CD4-positive, alpha-beta T cell treated with Interleukin-6 for 4 hours (primary cell): ENCODE measurements around the gene RPL3.

Experiments
- DNase-seq: peaks from one replicate; pipeline ENCODE4 v3.0.0-alpha.2; 2020; ENCODE audit warnings: mixed read lengths

The RPL3 gene

DNA sequence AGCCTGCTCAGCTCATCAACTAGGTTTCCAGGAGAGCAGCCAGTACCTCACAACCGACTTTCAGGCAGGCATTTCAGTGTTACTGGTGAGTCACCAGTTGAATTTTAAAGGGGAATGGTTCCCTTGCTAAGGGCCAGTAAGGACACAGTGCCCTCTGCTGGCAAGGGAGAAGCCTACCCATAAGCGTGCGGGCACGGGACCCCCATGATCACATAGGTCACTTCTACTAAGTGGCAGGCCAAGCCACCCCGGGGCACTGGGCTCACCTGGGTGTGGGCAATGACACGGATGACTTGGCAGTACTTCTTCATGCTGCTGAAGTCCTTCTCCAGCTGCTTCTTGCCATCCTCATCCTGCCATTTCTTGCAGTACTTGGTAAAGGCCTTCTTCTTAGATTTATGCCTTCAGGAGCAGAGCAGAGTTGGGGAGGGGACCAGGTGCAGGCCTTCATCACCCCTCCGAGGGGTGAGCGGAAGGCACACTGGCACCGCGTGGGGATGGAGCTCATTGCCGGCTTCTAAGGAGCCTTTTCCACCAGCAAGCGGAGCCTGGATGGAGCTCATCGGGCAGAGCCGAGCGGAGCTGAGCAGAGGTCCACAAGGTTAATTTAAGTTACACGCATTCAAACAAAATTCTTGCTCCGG is 2.9 kb downstream of the RPL3 start:
- DNase-seq = peak; percentile 82

DNA sequence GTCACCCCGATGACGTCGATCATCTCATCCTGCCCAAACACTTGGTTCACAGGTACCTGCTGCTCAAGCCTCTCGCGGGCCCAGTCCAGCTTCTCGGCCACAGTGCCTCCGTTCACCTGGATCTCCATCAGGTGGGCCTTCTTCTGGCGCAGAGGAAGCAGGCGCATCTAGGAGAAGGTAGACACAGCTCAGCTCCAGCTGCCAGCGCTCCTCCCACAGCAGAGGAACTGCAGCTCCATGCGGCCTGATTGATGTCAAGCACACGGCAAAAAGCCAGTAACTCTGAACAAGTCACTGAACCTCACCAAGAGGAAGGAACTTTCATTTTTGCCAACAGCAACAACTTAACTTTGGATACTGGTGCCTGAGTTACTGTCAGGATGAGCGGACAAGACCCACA is 4.0 kb downstream of the RPL3 start:
- DNase-seq = no peak

DNA sequence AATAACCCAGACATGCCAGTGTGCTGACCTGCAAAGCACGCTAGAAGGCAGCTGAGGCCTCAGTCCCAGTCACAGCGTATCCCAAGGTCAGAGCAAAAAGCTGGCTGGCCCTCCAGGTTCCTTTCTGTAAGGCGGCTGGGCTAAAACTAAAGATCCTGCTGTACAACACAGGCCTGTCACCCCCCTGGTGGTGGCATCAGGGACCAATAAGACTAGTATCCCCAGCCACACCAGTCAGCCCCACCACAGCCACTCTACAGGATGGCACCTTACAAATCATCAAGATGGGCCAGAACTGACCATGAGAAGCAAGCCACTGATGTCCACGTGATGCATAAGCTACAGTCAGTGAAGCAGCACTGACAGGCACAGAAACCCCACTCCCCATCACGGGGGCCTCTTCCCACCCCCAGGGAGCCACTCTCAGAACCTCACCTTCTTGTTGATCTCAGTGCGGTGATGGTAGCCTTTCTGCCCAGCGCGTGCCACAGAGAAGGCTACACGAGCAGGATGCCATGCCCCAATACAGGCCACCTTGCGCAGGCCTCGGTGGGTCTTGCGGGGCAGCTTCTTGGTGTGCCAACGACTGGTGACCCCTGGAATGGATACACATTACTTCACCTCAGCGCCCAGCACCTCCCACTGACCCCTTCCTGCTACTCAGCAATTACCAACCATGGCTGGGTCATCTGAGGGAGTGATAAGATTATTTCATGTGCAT is 5.0 kb downstream of the RPL3 start:
- no peak for DNase-seq

DNA sequence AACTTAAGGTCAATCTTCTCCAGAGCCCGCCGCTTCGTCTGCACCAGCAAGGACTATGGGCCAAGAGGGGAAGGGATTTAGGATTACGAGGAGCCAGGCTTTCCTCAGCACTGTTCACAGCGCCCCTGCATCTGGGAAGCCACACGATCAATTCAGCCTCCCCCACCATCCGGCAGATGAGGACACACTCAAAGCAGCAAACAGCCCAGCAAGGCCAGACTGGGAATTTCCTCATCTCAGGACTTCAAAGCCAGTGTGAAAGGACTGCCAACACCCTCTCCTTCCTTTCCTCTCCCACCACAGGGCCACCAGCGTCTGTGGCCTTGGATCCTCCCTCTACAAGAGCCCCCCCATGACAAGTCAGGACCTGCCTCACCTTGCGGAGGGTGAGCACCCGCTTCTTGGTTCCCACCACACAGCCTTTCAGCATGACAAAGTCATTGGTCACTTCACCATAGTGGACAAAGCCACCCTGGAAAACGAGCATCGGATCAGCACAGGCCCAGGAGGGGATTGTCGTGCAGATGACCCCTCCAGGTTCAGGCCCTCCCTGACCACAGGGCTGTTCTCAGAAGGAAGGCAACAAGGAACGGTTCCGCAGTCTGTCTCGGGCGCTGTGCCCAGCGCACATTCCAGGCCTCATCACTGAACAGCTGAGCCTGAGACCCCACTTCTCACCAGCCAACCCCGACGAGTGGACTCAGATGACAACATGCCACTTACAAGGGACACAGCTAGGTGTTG is 6.0 kb downstream of the RPL3 start:
- DNase-seq = no peak

DNA sequence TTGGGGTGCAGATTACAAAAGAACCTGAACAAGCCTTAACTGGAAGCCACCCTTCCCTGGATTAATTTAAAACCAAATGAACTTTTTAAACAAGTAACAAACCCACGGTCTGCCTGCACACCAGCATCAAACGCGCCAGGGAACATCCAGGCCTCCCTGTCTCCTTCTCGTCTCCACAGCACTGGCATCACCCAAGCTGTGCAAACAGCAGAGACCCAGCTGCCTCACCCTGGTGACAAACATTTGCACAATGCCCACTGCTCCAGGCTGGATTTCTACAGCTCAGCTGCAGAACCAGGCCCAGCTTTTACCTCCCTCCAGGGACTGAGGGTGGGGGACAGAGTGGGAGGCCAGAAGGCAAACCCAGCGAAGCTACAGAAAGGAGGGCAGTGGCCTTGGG is 7.0 kb downstream of the RPL3 start:
- no peak for DNase-seq

DNA sequence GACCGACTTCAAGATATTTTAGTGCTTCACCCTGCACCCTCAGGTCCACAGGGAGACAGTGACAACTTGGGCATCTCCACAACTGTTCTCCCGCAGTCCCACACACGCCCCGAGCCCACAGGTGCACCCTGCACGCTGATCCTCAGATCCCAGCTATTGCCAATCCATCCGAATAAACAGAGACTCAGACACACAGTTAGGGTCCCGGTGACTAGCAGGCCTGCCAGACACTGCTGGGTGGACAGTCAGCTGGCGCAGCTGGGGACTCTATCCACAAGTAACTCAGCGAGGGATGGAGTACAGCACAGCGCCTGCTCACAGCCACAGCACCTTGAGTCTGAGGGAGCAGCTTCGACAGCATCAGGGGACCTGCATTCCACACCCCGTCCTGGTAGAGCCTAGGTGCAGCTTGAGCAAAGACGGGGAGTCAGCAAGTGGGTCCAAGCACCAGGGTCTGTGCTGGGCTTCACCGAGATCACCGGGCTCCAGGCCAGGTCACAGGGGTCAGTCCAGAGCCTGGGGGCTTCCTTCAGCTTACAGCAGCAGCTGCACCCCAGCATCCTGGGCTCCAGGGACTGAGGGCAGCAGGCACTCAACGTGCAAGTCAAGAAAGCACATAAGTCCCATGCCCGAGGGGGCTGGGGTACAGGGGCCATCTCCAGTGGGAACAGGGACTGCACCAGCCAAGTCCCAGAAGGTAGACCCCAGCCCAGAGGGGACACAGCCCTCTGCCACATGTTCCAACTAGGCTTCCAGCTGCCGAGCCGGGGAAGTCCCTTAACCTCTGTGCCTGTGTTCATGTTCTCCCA is 7.6 kb downstream of the RPL3 start:
- DNase-seq = no peak

DNA sequence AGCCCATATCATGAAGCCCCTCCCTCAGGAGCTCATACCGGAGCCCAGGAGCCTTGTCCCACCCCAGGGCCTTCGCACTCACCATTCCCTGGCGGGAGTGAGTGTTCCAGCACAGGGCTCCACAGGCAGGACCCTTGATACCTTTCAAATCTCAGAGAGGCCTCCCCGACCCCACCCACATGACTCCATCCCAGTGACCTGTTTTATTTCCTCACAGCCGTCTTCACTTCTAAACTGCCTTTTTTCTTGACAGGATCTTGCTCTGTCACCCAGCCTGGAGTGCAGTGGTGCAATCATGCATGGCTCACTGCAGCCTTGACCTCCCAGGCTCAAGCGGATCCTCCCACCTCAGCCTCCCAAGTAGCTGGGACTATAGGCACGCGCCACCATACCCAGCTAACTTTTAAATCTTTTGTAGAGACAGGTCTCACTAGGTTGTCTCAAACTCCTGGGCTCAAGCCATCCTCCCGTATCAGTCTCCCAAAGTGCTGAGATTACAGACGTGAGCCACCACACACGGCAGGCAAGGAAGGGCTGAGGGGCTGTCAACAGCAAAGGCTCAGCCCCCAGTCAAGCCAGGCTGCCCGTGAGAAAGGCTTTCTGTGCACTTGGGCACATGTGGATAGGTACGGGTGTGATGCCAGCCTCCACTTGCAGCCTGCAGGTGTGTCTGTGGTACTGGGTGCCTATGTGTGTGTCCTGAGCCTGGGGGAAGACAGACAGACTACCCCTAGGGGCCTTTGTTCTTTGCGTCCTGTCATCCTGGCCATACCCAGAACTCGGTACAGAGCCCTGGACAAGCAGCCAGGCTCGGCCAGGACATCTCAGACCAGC is 9.3 kb downstream of the RPL3 start:
- no peak for DNase-seq

DNA sequence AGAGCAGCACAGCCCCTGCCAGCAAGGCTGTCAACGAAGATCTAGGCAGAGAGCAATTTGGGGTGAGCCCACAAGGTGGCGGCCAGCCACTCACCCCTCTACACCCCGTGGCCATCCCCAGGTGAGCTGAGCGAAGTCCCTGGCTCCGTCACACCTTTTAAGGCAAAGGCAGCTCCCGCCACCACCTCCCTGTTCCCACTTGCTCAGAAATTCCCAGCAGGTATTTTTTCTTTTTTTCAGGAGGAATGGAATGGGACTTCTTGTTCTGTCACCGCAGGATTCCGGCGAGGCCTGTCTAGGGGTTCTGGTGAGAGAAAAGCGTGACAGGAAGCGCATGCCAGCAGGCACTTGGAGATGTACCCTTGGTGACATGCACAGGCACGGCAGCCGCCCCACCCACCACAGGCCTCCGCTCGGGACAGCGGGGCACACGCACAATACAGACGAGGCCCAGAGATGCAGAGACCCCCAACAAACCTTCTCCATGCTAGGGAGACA is 10.0 kb downstream of the RPL3 start:
- DNase-seq = no peak

DNA sequence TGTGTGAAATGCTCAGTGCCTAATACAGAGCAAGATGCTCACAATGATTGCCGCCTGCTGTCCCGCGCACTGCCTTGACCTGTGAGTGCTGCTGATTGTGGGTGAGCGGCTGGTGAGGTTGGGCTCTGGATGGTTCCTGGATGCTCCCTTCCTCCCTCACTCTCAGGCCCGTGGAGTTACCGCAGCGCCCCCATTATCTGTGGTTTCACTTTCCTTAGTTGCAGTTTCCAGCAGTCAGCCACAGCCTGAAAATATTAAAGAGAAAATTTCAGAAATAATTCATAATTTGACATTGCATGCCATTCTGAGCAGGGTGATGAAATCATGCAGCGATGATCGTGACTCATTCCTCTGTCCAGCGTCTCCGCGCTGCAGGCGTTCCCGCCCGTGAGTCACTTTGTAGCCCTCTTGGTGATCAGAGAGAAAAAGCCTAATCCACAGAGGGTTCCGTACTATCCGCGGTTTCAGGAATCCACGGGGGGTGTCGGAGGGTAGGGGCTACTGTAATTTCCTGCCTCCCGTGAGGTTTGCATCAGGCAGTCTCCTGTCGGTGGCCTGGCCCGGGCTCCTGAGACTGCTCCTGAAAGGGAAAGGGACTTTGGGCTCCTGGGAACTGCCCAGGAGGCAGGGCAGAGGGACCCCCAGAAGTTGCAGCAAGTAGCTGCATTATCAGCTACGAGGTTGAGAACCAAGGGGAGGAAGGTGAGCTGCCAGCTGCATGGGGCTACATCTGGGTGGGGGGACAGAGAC is 10.6 kb downstream of the RPL3 start:
- DNase-seq = no peak

DNA sequence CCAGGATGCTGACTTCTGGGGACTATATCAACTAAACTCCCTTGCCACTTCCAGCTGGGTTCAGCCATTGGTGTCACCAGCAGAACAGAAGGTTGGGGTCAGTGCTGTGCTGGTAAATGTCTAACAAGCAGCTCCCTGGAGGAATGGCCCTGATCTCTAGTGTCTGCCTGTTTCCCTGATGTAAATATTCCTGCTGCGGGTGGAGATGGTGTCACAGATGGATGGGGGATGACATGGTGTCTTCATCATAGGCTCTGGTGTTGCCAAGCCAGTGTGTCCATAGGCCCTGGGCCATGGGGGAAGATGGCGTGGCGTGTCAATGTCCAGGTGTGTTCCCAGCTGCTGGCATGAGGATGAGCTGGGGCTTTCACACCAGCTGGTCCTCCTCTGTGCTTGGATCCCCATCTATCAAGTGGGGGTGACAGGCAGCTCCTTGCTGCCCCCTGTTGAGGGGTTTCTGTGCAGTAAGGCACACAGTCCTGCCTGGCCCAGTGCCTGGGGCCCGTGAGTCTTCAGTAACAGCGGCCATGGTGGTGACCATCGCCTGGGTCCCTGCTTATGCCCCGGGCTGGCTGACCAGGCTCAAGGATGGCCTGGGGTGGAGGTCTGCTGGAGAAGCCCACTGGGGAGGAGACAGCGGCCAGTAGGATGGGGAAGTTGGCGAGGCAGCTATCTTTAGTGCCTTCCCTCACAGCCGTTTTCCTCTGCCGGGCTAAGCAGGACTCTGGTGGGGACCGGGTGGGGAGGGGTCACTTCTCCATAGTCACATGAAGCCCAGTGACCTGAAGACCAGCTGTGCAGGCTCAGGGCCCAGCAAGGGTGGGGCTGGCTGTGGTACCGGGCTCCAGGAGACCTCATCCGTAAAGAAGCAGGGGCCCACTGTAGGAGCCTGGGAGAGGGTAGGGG is 12.7 kb downstream of the RPL3 start:
- peak; percentile 74 for DNase-seq

DNA sequence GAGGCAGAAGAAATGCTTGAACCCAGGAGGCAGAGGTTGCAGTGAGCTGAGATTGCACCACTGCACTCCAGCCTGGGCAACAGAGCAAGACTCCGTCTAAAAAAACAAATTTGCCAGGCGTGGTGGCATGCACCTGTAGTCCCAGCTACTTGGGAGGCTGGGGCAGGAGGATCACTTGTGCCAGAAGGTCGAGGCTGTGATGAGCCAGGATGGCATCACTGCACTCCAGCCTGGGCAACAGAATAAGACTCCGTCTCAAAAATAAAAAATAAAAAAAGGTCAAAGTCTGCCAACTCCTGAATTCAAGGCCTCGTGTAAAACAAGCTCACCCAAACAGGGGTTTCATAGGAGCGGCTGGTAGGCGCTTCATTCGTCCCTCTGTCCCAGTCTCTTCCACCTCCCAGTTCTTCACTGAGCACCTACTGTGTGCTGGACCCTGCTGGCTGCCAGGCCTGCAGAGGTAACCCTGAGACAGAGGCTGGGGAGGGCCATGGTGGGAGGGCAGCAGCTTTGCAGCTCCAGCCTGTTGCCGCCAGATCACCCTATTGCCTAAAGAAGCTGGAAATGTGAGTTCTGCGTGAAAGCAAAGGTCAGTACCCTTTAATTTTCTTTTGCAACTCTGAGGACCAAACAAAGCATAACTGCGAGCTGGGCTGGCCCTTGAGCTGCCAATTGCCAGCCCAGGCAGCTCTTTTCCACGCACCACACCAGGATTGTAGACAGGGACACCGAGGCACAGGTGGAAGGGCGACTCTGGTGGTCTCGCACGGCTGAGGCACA is 15.3 kb downstream of the RPL3 start:
- no peak for DNase-seq

DNA sequence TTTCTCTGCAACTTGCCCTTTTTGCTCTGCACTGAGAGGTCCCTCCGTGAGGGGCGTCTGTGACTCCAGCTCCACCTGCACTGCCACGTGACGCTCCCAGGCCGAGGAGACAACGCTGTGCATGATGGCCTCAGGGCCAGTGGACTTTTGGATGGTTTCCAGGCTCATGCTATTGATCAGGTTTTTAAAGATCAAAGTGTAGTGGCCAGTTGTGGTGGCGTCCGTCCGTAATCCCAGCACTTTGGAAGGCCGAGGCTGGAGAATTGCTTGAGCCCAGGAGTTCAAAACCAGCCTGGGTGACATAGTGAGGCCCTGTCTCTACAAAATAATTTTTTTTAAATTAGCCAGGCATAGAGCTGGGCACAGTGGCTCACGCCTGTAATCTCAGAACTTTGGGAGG is 16.1 kb downstream of the RPL3 start:
- no peak for DNase-seq

DNA sequence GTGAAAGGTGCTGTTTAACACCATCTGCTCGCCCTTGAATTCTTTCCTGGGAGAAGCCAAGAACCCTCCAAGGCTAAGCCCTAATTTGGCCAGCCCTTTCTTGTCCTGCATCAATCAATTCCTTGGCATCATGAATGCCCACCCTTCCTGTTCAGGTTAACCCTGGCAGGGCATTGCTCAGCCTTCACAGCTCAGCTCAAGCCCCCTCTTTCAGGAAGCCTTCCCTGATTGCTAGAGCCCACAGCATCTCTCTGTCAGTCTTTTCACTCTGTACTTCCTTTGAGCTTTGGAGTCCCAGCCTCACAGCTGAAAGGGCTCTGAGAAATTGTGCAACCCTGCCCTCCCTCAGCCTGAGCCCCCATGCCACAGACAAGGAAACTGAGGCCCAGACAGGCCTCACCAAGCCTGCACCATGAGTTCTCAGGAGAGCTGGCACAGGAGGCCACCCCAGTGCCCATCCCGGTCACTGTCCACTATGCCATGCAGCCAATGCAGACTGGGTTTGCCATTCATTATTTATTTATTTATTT is 16.9 kb downstream of the RPL3 start:
- no peak for DNase-seq

DNA sequence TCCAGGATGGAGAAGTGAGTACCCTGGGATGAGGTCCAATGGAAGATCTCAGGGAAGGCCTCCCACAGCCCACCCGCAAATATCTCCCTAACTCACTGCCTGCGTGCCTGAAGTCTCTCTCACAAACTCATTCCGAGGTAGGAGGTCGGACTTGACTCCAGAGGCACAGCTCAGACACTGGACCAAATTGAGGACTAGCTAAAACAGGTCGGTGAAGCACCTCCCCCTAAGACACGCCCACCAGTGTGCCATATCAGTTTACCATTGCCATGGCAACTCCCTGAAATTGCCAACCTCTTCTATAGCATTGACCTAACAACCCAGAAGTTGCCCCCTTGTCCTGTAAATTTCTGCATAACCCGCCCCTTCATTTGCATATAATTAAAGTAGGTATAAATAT is 17.5 kb downstream of the RPL3 start:
- no peak for DNase-seq

DNA sequence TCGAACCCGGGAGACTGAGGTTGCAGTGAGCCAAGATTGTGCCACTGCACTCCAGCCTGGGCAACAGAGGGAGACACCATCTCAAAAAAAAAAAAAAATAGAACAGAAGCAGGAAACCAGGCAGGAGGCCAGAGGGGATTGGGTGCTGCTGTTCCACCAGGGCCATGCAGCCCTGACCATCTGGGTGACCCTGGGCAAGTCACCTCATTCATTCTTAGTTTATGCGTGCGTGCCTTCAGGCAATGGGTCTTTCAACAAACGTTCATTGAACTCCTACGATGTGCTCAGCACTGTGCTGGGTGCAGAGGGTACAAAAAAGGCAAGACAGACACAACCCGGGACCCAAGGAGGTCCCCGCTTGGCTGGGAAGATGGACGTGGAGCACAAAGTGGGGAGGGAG is 18.3 kb downstream of the RPL3 start:
- no peak for DNase-seq

DNA sequence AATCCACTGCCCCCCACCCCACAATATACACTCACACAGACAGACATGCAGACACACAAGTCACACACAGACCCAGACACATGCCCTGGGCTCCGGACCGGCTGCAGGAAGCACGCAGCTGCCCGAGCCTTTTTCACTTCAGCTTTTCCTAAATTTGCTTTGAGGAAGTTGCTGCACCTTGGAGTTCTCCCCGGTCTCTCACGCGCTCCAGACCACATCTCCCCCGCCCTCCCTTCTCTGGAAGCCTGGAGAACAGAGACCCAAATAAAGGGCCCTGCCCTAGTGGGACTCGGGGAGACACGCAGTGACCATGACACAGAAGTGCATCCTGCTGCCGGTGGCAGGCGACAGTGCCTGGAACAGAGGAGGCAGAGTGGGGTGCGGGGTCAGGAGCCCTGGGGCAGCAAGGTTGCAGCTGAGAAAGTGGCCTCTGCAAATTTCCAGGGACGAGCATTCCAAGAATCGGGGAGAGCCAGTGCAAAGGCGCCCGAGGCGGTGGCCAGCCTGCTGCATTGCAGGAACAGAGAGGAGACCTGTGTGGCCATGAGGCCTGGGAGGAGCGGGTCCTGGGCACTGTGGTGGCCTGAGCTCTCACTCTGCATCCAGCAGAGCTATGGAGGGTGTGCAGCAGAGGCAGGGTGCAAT is 19.1 kb downstream of the RPL3 start:
- no peak for DNase-seq

DNA sequence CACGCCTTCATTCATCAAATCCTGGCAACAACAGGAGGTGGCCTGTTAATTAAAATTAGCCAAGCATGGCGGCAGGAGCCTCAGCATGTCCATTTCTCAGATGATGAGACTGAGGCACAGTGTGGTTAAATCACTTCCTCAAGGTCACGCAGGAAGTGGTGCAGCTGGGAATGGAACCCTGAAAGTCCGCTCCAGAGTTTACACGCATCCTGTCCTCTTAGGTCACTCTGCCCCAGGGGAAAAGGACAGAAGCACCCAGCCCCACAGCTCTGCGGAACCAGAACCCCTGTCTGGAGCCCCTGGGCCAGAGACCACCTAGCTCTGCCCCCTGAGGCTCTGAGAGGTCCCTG is 19.6 kb downstream of the RPL3 start:
- DNase-seq = no peak

DNA sequence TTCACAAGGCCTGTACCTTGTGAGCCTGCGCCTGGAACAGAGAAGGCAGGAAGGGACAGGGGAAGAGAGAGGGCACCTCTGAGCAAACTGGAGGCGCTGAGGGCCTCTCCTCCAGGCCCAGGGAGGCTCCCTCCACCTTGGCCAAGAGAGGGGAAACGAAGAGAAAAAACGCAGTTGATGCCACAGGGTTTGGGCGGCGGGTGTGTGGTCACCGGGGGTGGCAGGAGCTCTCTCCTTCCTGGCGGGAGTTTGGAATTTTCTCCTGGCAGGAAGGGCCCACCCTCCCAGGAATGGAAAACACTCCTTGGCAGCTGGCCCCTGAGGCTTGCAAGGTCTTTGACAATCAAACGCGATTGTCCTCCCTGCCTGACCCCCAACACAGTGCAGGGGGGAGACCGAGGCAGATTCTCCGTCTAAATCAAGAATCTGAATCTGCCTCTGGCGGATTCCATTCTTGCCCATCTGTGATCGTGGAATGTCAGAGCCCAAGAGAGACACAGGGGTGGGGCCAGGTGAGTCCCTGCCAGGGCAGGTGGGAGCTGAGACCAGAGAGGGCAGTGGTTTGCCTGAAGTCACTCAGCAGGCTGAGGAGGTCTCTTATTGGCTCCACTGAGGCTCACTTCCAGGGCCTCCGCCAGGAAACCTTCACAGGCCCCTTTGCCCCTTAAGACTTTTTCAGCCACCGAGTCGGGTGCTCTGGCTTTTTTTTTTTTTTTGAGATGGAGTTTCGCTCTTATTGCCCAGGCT is 21.0 kb downstream of the RPL3 start:
- no peak for DNase-seq
